HEK293 (cell line): ENCODE data around the gene ARHGAP27.

Source experiments
- CTCF ChIA-PET: fragments of 350-600 bp; formaldehyde crosslinking; extraction: SDS; loops from one replicate; lab custom pipeline; 2021; ENCODE audit warnings: antibody characterized with exemption; lab: Yijun Ruan, JAX
- POLR2A ChIA-PET: fragments of 300-600 bp; formaldehyde crosslinking; extraction: SDS; loops from one replicate; lab custom pipeline; 2020; ENCODE audit warnings: antibody characterized with exemption, inconsistent platforms; lab: Yijun Ruan, JAX
- H3K27ac ChIP-seq: fragments of 200-500 bp; sonication (Bioruptor generic); 2 replicates; pipeline ENCODE4 v1.5.1; 2014; ENCODE audit warnings: low read depth, low read length, control low read depth, inconsistent platforms; ENCODE audit errors: extremely low read depth
- H3K36me3 ChIP-seq, 2 experiments: fragments of 200-500 bp in 1 of 2; sonication (Bioruptor generic) in 1 of 2; 1 replicate in 1 of 2; 2 replicates in 1 of 2; pipeline ENCODE4 v1.5.1; 2014 to 2017; ENCODE audit warnings: inconsistent platforms in 2 of 2, low read length in 2 of 2; ENCODE audit not compliant: control insufficient read depth in 2 of 2, insufficient read depth in 1 of 2
- H3K4me1 ChIP-seq: fragments of 200-500 bp; sonication (Bioruptor generic); 2 replicates; pipeline ENCODE4 v1.5.1; 2014; ENCODE audit warnings: mild to moderate bottlenecking, low read length, inconsistent platforms; ENCODE audit not compliant: control insufficient read depth, insufficient read depth
- H3K4me3 ChIP-seq: 2 replicates; pipeline ENCODE4 v1.5.1; 2011; ENCODE audit warnings: low read depth, mild to moderate bottlenecking, control low read depth, low read length, moderate library complexity
- H3K9me3 ChIP-seq: fragments of 200-500 bp; sonication (Bioruptor generic); 2 replicates; pipeline ENCODE4 v1.5.1; 2014; ENCODE audit warnings: low read depth, low read length, inconsistent platforms; ENCODE audit not compliant: control insufficient read depth, insufficient read depth
- GLIS1 ChIP-seq: fragments of 450-650 bp; formaldehyde crosslinking; IDR thresholded peaks from 2 replicates; pipeline ENCODE4 v1.5.1; 2016; ENCODE audit warnings: missing biosample characterization, missing genetic modification characterization
- KLF9 ChIP-seq: fragments of 450-650 bp; formaldehyde crosslinking; IDR thresholded peaks from 2 replicates; pipeline ENCODE4 v1.5.1; 2016; ENCODE audit warnings: missing biosample characterization, missing genetic modification characterization, low read depth
- MYNN ChIP-seq: fragments of 450-650 bp; formaldehyde crosslinking; IDR thresholded peaks from 2 replicates; pipeline ENCODE4 v1.5.1; 2016; ENCODE audit warnings: missing biosample characterization, missing genetic modification characterization, borderline replicate concordance
- SETDB1 ChIP-seq: IDR thresholded peaks from one replicate; pipeline ENCODE4 v1.6.1; 2017; ENCODE audit warnings: mild to moderate bottlenecking, low read length, moderate library complexity, mixed read lengths; ENCODE audit not compliant: insufficient read length
- ZFP69B ChIP-seq: fragments of 450-650 bp; formaldehyde crosslinking; IDR thresholded peaks from 2 replicates; pipeline ENCODE4 v1.5.1; 2016; ENCODE audit warnings: missing biosample characterization, missing genetic modification characterization
- ZNF112 ChIP-seq: fragments of 450-650 bp; formaldehyde crosslinking; IDR thresholded peaks from 2 replicates; pipeline ENCODE4 v1.5.0; 2017; ENCODE audit warnings: missing biosample characterization, missing genetic modification characterization
- ZNF121 ChIP-seq: fragments of 450-650 bp; formaldehyde crosslinking; IDR thresholded peaks from 2 replicates; pipeline ENCODE4 v1.5.1; 2016; ENCODE audit warnings: missing biosample characterization, missing genetic modification characterization
- ZNF140 ChIP-seq: fragments of 450-650 bp; formaldehyde crosslinking; IDR thresholded peaks from 2 replicates; pipeline ENCODE4 v1.5.1; 2016; ENCODE audit warnings: missing biosample characterization, missing genetic modification characterization
- ZNF16 ChIP-seq: fragments of 450-650 bp; formaldehyde crosslinking; IDR thresholded peaks from 2 replicates; pipeline ENCODE4 v1.5.1; 2016; ENCODE audit warnings: low read depth, missing biosample characterization, missing genetic modification characterization
- ZNF324 ChIP-seq: fragments of 450-650 bp; formaldehyde crosslinking; IDR thresholded peaks from 2 replicates; pipeline ENCODE4 v1.5.1; 2016; ENCODE audit warnings: missing biosample characterization, missing genetic modification characterization
- ZNF354C ChIP-seq: fragments of 450-650 bp; formaldehyde crosslinking; IDR thresholded peaks from 2 replicates; pipeline ENCODE4 v1.5.1; 2016; ENCODE audit warnings: missing biosample characterization, missing genetic modification characterization, low read depth, borderline replicate concordance
- ZNF433 ChIP-seq: fragments of 450-650 bp; formaldehyde crosslinking; IDR thresholded peaks from 2 replicates; pipeline ENCODE4 v1.5.1; 2016; ENCODE audit warnings: missing biosample characterization, missing genetic modification characterization, low read depth
- ZNF530 ChIP-seq: fragments of 450-650 bp; formaldehyde crosslinking; IDR thresholded peaks from 2 replicates; pipeline ENCODE4 v1.5.1; 2016; ENCODE audit warnings: low read depth, missing biosample characterization, missing genetic modification characterization
- ZNF548 ChIP-seq: fragments of 450-650 bp; formaldehyde crosslinking; IDR thresholded peaks from 2 replicates; pipeline ENCODE4 v1.5.1; 2016; ENCODE audit warnings: missing biosample characterization, missing genetic modification characterization
- ZNF558 ChIP-seq: fragments of 450-650 bp; formaldehyde crosslinking; IDR thresholded peaks from 2 replicates; pipeline ENCODE4 v1.5.1; 2016; ENCODE audit warnings: missing biosample characterization, missing genetic modification characterization
- ZNF610 ChIP-seq: fragments of 450-650 bp; formaldehyde crosslinking; IDR thresholded peaks from 2 replicates; pipeline ENCODE4 v1.5.1; 2016; ENCODE audit warnings: missing biosample characterization, missing genetic modification characterization, borderline replicate concordance
- ZNF664 ChIP-seq: fragments of 450-650 bp; formaldehyde crosslinking; IDR thresholded peaks from 2 replicates; pipeline ENCODE4 v1.5.1; 2016; ENCODE audit warnings: missing biosample characterization, missing genetic modification characterization
- ZNF768 ChIP-seq: fragments of 450-650 bp; formaldehyde crosslinking; IDR thresholded peaks from 2 replicates; pipeline ENCODE4 v1.5.1; 2018; ENCODE audit warnings: missing biosample characterization, mild to moderate bottlenecking, missing genetic modification characterization
- TF ChIP-seq, protein P1 (sequence below): fragments of 450-650 bp; formaldehyde crosslinking; IDR thresholded peaks from 2 replicates; pipeline ENCODE4 v1.5.1; 2016; ENCODE audit warnings: missing biosample characterization, missing genetic modification characterization
- TF ChIP-seq, protein P2 (sequence below): fragments of 450-650 bp; formaldehyde crosslinking; IDR thresholded peaks from 2 replicates; pipeline ENCODE4 v1.5.1; 2016; ENCODE audit warnings: missing biosample characterization, missing genetic modification characterization, low read depth
- TF ChIP-seq, protein P3 (sequence below): fragments of 450-650 bp; formaldehyde crosslinking; IDR thresholded peaks from 2 replicates; pipeline ENCODE4 v1.5.1; 2016; ENCODE audit warnings: missing biosample characterization, missing genetic modification characterization
- TF ChIP-seq, protein P4 (sequence below): fragments of 450-650 bp; formaldehyde crosslinking; IDR thresholded peaks from 2 replicates; pipeline ENCODE4 v1.5.1; 2016; ENCODE audit warnings: missing biosample characterization, missing genetic modification characterization

ARHGAP27 gene

DNA sequence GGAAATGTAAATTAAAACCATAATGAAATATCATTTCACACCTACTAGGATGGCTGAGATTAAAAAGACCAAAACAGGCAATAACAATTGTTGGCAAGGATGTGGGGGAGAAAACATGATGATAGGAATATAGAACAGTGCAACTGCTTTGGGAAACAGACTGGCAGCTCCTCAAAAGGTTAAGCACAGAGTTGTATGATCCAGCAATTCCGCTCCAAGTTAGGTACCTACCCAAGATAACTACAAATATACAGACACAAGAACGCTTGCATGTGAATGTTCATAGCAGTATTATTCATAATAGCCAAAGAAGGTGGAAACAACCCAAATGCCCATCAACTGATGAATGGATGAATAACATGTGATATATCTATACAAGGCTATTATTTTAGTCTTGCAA lies 80.8 kb downstream of the ARHGAP27 start (continued):
- TF ChIP-seq ZNF548 (tag by site-specific recombination) (no peak), GLIS1 (no peak), ZFP69B (tag by site-specific recombination) (no peak), MYNN (tag by site-specific recombination) (no peak), ZNF558 (tag by site-specific recombination) (peak; percentile 55; the same call in 1 of the 2 replicates), KLF9 (tag by site-specific recombination) (no peak), ZNF530 (tag by site-specific recombination) (no peak), SETDB1 (peak; percentile 91), ZNF140 (tag by site-specific recombination) (peak; percentile 100), ZNF324 (tag by site-specific recombination) (no peak), ZNF354C (tag by site-specific recombination) (no peak), ZNF121 (no peak)
- TF ChIP-seq, protein P1, sequence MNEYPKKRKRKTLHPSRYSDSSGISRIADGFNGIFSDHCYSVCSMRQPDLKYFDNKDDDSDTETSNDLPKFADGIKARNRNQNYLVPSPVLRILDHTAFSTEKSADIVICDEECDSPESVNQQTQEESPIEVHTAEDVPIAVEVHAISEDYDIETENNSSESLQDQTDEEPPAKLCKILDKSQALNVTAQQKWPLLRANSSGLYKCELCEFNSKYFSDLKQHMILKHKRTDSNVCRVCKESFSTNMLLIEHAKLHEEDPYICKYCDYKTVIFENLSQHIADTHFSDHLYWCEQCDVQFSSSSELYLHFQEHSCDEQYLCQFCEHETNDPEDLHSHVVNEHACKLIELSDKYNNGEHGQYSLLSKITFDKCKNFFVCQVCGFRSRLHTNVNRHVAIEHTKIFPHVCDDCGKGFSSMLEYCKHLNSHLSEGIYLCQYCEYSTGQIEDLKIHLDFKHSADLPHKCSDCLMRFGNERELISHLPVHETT (tag by site-specific recombination): no peak
- TF ChIP-seq, protein P2, sequence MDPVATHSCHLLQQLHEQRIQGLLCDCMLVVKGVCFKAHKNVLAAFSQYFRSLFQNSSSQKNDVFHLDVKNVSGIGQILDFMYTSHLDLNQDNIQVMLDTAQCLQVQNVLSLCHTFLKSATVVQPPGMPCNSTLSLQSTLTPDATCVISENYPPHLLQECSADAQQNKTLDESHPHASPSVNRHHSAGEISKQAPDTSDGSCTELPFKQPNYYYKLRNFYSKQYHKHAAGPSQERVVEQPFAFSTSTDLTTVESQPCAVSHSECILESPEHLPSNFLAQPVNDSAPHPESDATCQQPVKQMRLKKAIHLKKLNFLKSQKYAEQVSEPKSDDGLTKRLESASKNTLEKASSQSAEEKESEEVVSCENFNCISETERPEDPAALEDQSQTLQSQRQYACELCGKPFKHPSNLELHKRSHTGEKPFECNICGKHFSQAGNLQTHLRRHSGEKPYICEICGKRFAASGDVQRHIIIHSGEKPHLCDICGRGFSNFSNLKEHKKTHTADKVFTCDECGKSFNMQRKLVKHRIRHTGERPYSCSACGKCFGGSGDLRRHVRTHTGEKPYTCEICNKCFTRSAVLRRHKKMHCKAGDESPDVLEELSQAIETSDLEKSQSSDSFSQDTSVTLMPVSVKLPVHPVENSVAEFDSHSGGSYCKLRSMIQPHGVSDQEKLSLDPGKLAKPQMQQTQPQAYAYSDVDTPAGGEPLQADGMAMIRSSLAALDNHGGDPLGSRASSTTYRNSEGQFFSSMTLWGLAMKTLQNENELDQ (tag by site-specific recombination): no peak
- TF ChIP-seq, all 188 proteins: peak for 5

DNA sequence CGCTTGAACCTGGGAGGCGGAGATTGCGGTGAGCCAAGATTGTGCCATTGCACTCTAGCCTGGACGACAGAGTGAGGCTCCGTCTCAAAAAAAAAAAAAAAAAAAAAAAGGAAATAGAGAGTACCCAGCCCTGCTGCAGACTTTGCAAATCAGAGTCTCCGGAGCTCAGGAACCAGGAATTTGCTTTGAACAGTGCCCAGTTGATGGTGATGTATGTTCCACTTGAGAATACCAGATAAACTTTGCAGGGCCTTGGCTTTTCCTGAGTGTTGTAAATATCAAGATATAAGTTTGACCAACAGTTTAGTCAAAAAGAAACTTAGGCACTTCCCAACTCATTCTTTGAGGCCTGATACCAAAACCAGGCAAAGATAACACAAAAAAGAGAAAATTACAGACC lies 85.2 kb downstream of the ARHGAP27 start:
- H3K9me3 ChIP-seq: no peaks in the 10 kb centered on the region
- TF ChIP-seq, protein P3, sequence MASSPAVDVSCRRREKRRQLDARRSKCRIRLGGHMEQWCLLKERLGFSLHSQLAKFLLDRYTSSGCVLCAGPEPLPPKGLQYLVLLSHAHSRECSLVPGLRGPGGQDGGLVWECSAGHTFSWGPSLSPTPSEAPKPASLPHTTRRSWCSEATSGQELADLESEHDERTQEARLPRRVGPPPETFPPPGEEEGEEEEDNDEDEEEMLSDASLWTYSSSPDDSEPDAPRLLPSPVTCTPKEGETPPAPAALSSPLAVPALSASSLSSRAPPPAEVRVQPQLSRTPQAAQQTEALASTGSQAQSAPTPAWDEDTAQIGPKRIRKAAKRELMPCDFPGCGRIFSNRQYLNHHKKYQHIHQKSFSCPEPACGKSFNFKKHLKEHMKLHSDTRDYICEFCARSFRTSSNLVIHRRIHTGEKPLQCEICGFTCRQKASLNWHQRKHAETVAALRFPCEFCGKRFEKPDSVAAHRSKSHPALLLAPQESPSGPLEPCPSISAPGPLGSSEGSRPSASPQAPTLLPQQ (tag by site-specific recombination): no peak
- no peak for TF ChIP-seq ZNF433 (tag by site-specific recombination)
- no peak for TF ChIP-seq ZNF768 (tag by site-specific recombination)
- TF ChIP-seq ZNF664 (tag by site-specific recombination): no peak
- TF ChIP-seq ZNF112 (tag by site-specific recombination): no peak
- no peak for TF ChIP-seq ZNF16 (tag by site-specific recombination)
- no peak for TF ChIP-seq ZNF610 (tag by site-specific recombination)
- TF ChIP-seq, protein P4, sequence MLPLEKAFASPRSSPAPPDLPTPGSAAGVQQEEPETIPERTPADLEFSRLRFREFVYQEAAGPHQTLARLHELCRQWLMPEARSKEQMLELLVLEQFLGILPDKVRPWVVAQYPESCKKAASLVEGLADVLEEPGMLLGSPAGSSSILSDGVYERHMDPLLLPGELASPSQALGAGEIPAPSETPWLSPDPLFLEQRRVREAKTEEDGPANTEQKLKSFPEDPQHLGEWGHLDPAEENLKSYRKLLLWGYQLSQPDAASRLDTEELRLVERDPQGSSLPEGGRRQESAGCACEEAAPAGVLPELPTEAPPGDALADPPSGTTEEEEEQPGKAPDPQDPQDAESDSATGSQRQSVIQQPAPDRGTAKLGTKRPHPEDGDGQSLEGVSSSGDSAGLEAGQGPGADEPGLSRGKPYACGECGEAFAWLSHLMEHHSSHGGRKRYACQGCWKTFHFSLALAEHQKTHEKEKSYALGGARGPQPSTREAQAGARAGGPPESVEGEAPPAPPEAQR (tag by site-specific recombination): no peak
- no peak overlapping the region for H3K4me3 ChIP-seq
- ChIA-PET POLR2A (no interaction called here), CTCF (interaction anchor here (0.7 kb wide), 1 partner anchor 128 kb away, joined by 3 read pairs; no protein-coding TSS in a partner anchor)
- no peak overlapping the region for H3K27ac ChIP-seq
- peaks cover 19% of the 10 kb centered on the region for H3K4me1 ChIP-seq
- no peaks in the 10 kb centered on the region for H3K36me3 ChIP-seq
